Calu3 (cell line): Measurements from ENCODE around the gene TLCD4. TPM values are rescaled to one million over a fixed set of nuclear protein-coding genes. Genes with fewer than 3 reads are reported as not detected.

Experiments
- BruUV-seq: library from RNA; stranded (reverse); fragments of 400-500 nt; replicated peaks from 2 replicates; lab custom pipeline; 2021; lab: Mats Ljungman, UMichigan
- CTCF ChIA-PET: fragments of 300-600 bp; sonication (Branson Sonifier 250); formaldehyde crosslinking; loops from one replicate; lab custom pipeline; 2022; ENCODE audit warnings: antibody characterized with exemption; lab: Charles Lee
- DNase-seq: peaks from one replicate; pipeline ENCODE4 v3.0.0; 2022
- H3K27ac Mint-ChIP-seq: one replicate; pipeline ENCODE4 v1.8.0; 2022; ENCODE audit warnings: mixed read lengths; ENCODE audit not compliant: unreplicated experiment
- H3K27me3 Mint-ChIP-seq: one replicate; pipeline ENCODE4 v1.8.0; 2022; ENCODE audit warnings: mixed read lengths; ENCODE audit not compliant: unreplicated experiment
- H3K36me3 Mint-ChIP-seq: one replicate; pipeline ENCODE4 v1.8.0; 2022; ENCODE audit warnings: mild to moderate bottlenecking, moderate library complexity, mixed read lengths; ENCODE audit not compliant: insufficient read depth, unreplicated experiment
- H3K4me1 Mint-ChIP-seq: one replicate; pipeline ENCODE4 v1.8.0; 2022; ENCODE audit warnings: mild to moderate bottlenecking, low read depth, mixed read lengths; ENCODE audit not compliant: unreplicated experiment
- H3K4me3 Mint-ChIP-seq: one replicate; pipeline ENCODE4 v1.8.0; 2022; ENCODE audit warnings: mild to moderate bottlenecking, low read depth, moderate library complexity, mixed read lengths; ENCODE audit not compliant: unreplicated experiment
- H3K9me3 Mint-ChIP-seq: one replicate; pipeline ENCODE4 v1.8.0; 2022; ENCODE audit warnings: low read depth, mixed read lengths; ENCODE audit not compliant: unreplicated experiment
- CTCF ChIP-seq: fragments of 200-600 bp; IDR thresholded peaks from one replicate; pipeline ENCODE4 v1.8.0; 2022; ENCODE audit warnings: antibody characterized with exemption; ENCODE audit not compliant: unreplicated experiment
- intact Hi-C: fragments of 100-400 bp; cut with micrococcal nuclease; formaldehyde crosslinking; loops from one replicate; pipeline ENCODE4 v1.10.0; 2022; ENCODE audit not compliant: unreplicated experiment
- total RNA-seq: library from RNA; stranded (reverse); gene quantifications from 2 replicates; pipeline ENCODE4 v1.2.3, GENCODE V29; 2022

Gene TLCD4
- total RNA-seq, 1 experiment from 2014 or later, result 52.1 TPM

GRCh38 chr1:95127380-95127779, 10.2 kb downstream of the TLCD4 start:
- CTCF ChIA-PET, result no interaction called here
- Mint-ChIP-seq H3K4me3 (no peak overlapping the region), H3K27ac (no peak overlapping the region), H3K27me3 (no peaks in the 10 kb centered on the region), H3K36me3 (no peaks in the 10 kb centered on the region), H3K9me3 (no peaks in the 10 kb centered on the region), H3K4me1 (peaks cover 17% of the 10 kb centered on the region)
- no TSS peak for BruUV-seq
- intact Hi-C loops, result no loop called here
- no peak for DNase-seq
- TF ChIP-seq CTCF, result no peak

GRCh38 chr1:95132762-95133161, 15.6 kb downstream of the TLCD4 start:
- H3K4me1 Mint-ChIP-seq, result peaks cover 9% of the 10 kb centered on the region
- intact Hi-C loops, result no loop called here
- H3K36me3 Mint-ChIP-seq, result no peaks in the 10 kb centered on the region
- no peaks in the 10 kb centered on the region for H3K9me3 Mint-ChIP-seq
- H3K27me3 Mint-ChIP-seq, result no peaks in the 10 kb centered on the region
- no peak overlapping the region for H3K27ac Mint-ChIP-seq
- DNase-seq, result no peak
- CTCF ChIA-PET, result no interaction called here
- no peak overlapping the region for H3K4me3 Mint-ChIP-seq
- no TSS peak for BruUV-seq
- TF ChIP-seq CTCF, result no peak

- Mint-ChIP-seq H3K9me3 (no peaks in the 10 kb centered on the region), H3K27ac (no peak overlapping the region), H3K4me3 (no peak overlapping the region), H3K27me3 (no peaks in the 10 kb centered on the region), H3K36me3 (no peaks in the 10 kb centered on the region), H3K4me1 (peaks cover 9% of the 10 kb centered on the region)
- no peak for TF ChIP-seq CTCF
- BruUV-seq, result no TSS peak
- no peak for DNase-seq
- intact Hi-C loops, result no loop called here
- CTCF ChIA-PET, result no interaction called here
Measured at GRCh38 chr1:95133687-95134086, 16.5 kb downstream of the TLCD4 start.

GRCh38 chr1:95138223-95138622, 21.1 kb downstream of the TLCD4 start:
- no peak for DNase-seq
- no peak for TF ChIP-seq CTCF
- no peaks in the 10 kb centered on the region for H3K9me3 Mint-ChIP-seq
- intact Hi-C loops, result no loop called here
- H3K27me3 Mint-ChIP-seq, result no peaks in the 10 kb centered on the region
- H3K4me1 Mint-ChIP-seq, result peaks cover 10% of the 10 kb centered on the region
- no peak overlapping the region for H3K4me3 Mint-ChIP-seq
- no peak overlapping the region for H3K27ac Mint-ChIP-seq
- H3K36me3 Mint-ChIP-seq, result no peaks in the 10 kb centered on the region
- no TSS peak for BruUV-seq
- CTCF ChIA-PET, result no interaction called here
